Vagina (tissue), 2 donors: Measurements from ENCODE around the gene TMEM167B. TPM values are rescaled to one million over a fixed set of nuclear protein-coding genes. Genes with fewer than 3 reads are reported as not detected.
A peak's percentile ranks its signal among the peaks of the same experiment; 100 is the strongest.

Source experiments
- DNase-seq, 2 donors: peaks; one replicate each; pipeline ENCODE4 v3.0.0-alpha.2; 2017; ENCODE audit errors: extremely low spot score in 2 of 2
- H3K27ac ChIP-seq: fragments of 200-600 bp; sonication (generic); one replicate; pipeline ENCODE4 v1.5.1; 2019
- H3K27me3 ChIP-seq: fragments of 200-600 bp; sonication (generic); one replicate; pipeline ENCODE4 v1.5.1; 2019
- H3K36me3 ChIP-seq, 2 donors: fragments of 200-600 bp; sonication (generic); one replicate each; pipeline ENCODE4 v1.5.1; 2017 to 2019
- H3K4me1 ChIP-seq: fragments of 200-600 bp; sonication (generic); one replicate; pipeline ENCODE4 v1.5.1; 2019
- H3K4me3 ChIP-seq, 2 donors: fragments of 200-600 bp; sonication (generic); 1 replicate in 1 of 2; 2 replicates in 1 of 2; pipeline ENCODE4 v1.5.1; 2016 to 2019
- H3K9me3 ChIP-seq: fragments of 200-600 bp; sonication (generic); one replicate; pipeline ENCODE4 v1.5.1; 2019
- POLR2A ChIP-seq, 2 donors: fragments of 450-650 bp; IDR thresholded peaks; one replicate each; pipeline ENCODE4 v1.6.1; 2017; ENCODE audit warnings: antibody characterized with exemption in 2 of 2, mild to moderate bottlenecking in 2 of 2, moderate library complexity in 2 of 2
- POLR2AphosphoS5 ChIP-seq, 2 donors: sonication (generic); formaldehyde crosslinking; IDR thresholded peaks; one replicate each; pipeline ENCODE4 v1.9.0; 2017; ENCODE audit warnings: antibody characterized with exemption in 2 of 2, mild to moderate bottlenecking in 2 of 2, low read depth in 1 of 2; ENCODE audit not compliant: insufficient read depth in 1 of 2
- intact Hi-C: fragments of 100-400 bp; cut with DNase I; formaldehyde crosslinking; loops from one replicate; pipeline ENCODE4 v1.15.1; 2023
- total RNA-seq: library from RNA; depleted of rRNA; stranded (reverse); fragments of >200 nt; gene quantifications from one replicate; pipeline ENCODE4 v1.2.3, GENCODE V29; 2016
- TF ChIP-seq, protein P1 (sequence below), 3 experiments: fragments of 450-650 bp in 2 of 3; fragments of 200-600 bp in 1 of 3; sonication (generic) in 1 of 3; IDR thresholded peaks; one replicate each; pipeline ENCODE4 v1.5.1; 2017 to 2019; ENCODE audit warnings: antibody characterized with exemption in 3 of 3, mild to moderate bottlenecking in 2 of 3, moderate library complexity in 2 of 3

Gene TMEM167B
- total RNA-seq, 1 donor from 2014 or later = 17.2 TPM

DNA sequence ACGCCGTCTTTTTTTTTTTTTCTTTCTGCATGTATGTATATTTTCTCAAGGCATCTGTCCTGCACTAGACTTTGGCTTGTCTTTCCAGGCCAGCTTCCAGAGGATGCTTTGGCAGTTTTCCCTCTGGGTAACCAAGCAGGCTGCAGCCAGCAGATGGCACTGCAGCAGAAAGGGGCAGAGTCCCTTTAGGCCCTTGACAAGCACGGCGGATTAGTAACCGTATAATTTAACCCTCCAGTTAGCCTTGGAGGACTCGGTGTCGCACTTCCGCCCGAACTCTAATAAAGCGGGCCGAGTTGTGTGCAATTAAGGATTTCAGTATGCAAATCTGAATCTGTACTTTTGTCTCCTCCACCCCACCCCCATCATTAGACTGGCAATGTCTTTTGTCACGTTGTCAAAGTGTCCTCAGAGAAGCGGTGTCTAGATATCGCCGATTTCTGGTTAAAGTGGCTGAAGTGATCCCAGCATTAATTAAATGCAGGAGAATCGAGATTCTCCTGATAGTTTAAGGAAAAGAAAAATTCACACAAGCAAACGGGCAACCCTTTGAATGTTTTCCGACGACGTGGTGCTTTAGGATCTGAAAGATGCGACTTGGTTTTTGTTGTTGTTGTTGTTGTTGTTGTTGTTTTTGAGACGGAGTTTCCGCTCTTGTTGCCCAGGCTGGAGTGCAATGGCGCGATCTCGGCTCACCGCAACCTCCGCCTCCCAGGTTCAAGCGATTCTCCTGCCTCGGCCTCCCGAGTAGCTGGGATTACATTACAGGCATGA, 1.1 kb upstream of the TMEM167B start:
- intact Hi-C loops = no loop called here
- DNase-seq = no peak
- TF ChIP-seq POLR2AphosphoS5 (IDR thresholded peaks at IDR 0.05; ENCODE audit: insufficient read depth in 1 of 2, low read depth in 1 of 2) (no peak), POLR2A (IDR thresholded peaks at IDR 0.05) (no peak)
- TF ChIP-seq, protein P1, sequence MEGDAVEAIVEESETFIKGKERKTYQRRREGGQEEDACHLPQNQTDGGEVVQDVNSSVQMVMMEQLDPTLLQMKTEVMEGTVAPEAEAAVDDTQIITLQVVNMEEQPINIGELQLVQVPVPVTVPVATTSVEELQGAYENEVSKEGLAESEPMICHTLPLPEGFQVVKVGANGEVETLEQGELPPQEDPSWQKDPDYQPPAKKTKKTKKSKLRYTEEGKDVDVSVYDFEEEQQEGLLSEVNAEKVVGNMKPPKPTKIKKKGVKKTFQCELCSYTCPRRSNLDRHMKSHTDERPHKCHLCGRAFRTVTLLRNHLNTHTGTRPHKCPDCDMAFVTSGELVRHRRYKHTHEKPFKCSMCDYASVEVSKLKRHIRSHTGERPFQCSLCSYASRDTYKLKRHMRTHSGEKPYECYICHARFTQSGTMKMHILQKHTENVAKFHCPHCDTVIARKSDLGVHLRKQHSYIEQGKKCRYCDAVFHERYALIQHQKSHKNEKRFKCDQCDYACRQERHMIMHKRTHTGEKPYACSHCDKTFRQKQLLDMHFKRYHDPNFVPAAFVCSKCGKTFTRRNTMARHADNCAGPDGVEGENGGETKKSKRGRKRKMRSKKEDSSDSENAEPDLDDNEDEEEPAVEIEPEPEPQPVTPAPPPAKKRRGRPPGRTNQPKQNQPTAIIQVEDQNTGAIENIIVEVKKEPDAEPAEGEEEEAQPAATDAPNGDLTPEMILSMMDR (IDR thresholded peaks at IDR 0.05) = no peak
- no peaks in the 10 kb centered on the region for H3K9me3 ChIP-seq
- peaks cover 36% of the 10 kb centered on the region for H3K4me1 ChIP-seq
- no peaks in the 10 kb centered on the region for H3K27me3 ChIP-seq
- peaks cover 0 to 17% of the 10 kb centered on the region in 2 donors for H3K36me3 ChIP-seq
- H3K4me3 ChIP-seq = peak overlapping the region; percentile 73 to 93
- H3K27ac ChIP-seq = peak overlapping the region; percentile 95

DNA sequence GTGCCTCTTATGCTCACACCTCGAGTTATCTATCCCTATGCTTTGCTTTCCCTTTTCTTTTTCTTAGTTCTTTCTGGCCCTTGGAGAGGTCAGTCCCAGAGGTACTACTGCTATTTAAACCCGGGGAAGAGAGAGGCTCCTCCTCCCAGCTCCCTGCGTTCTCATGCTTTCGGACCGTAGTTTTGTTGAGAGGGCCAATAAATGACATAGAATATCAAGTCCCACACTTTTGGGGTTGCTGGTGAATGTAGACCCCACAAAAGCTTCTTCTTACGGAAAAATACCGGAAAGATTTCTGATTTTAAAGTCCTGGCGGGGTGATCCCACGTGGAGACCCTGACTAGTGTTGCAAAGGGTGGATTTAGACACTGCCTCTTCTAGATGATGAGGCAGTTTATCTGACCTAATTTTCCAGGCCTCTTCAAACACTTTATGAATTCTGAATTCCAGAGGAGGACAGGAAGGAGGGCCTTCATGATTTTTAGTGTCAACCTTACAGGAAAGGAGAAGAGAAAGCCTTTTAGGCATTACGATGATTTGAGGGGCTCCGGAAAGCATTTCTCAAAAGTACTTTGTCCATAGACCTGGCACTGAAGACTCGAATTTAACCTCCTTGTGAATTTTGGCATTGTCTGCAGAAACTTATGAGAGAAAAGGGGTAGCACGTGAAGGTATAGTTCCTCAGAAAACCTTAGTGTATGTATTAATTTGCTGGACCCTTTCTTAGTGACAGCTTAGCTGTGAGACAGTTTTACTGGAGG, 694 bp downstream of the TMEM167B start:
- intact Hi-C loops = no loop called here
- H3K4me1 ChIP-seq = peaks cover 48% of the 10 kb centered on the region
- DNase-seq = no peak
- no peaks in the 10 kb centered on the region for H3K9me3 ChIP-seq
- H3K4me3 ChIP-seq = peak overlapping the region; percentile 73 to 93
- peaks cover 0 to 29% of the 10 kb centered on the region in 2 donors for H3K36me3 ChIP-seq
- H3K27ac ChIP-seq = peak overlapping the region; percentile 95
- H3K27me3 ChIP-seq = no peaks in the 10 kb centered on the region
- TF ChIP-seq POLR2A (IDR thresholded peaks at IDR 0.05) (no peak), POLR2AphosphoS5 (IDR thresholded peaks at IDR 0.05; ENCODE audit: insufficient read depth in 1 of 2, low read depth in 1 of 2) (no peak)
- TF ChIP-seq, protein P1 (IDR thresholded peaks at IDR 0.05) = no peak

- H3K4me3 ChIP-seq = peak overlapping the region; percentile 73 to 93
- no peak for DNase-seq
- H3K4me1 ChIP-seq = peaks cover 48% of the 10 kb centered on the region
- intact Hi-C loops = no loop called here
- peak overlapping the region; percentile 95 for H3K27ac ChIP-seq
- no peaks in the 10 kb centered on the region for H3K27me3 ChIP-seq
- peaks cover 0 to 29% of the 10 kb centered on the region in 2 donors for H3K36me3 ChIP-seq
- H3K9me3 ChIP-seq = no peaks in the 10 kb centered on the region
- no peak for TF ChIP-seq POLR2AphosphoS5 (IDR thresholded peaks at IDR 0.05; ENCODE audit: insufficient read depth in 1 of 2, low read depth in 1 of 2)
- TF ChIP-seq POLR2A (IDR thresholded peaks at IDR 0.05) = no peak
- TF ChIP-seq, protein P1 (IDR thresholded peaks at IDR 0.05) = no peak
These were observed 1.3 kb downstream of the TMEM167B start for GRCh38 chr1:109091839-109092193.

DNA sequence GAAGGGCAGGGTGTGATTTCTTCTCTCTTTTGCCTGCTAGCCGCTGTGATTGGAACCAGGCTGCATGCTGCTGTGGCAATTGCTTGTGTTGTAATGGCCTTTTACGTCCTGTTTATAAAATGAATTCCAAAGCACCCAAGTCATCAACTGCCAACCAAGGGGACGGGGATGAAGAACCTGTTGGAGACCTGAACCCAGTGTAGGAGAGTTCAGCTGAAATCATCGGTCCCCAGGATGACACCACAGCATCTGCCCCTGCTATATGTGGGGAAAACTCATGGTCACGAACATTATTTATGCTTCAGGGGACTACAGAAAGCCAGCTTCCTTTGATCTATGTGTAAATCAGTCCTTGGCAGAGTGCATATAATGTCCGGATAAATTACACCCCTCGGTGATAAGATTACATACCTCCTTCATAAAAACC, 3.8 kb downstream of the TMEM167B start:
- Histone ChIP-seq H3K36me3 (peaks cover 0 to 29% of the 10 kb centered on the region in 2 donors), H3K27ac (no peak overlapping the region), H3K27me3 (no peaks in the 10 kb centered on the region), H3K4me3 (no peak overlapping the region), H3K9me3 (no peaks in the 10 kb centered on the region), H3K4me1 (peaks cover 49% of the 10 kb centered on the region)
- DNase-seq = no peak
- TF ChIP-seq POLR2A (IDR thresholded peaks at IDR 0.05) = no peak
- TF ChIP-seq, protein P1 (IDR thresholded peaks at IDR 0.05) = no peak
- no peak for TF ChIP-seq POLR2AphosphoS5 (IDR thresholded peaks at IDR 0.05; ENCODE audit: insufficient read depth in 1 of 2, low read depth in 1 of 2)
- intact Hi-C loops = no loop called here
